ENCODE measurements around the gene ATXN2. TPM values are rescaled to one million over a fixed set of nuclear protein-coding genes. Genes with fewer than 3 reads are reported as not detected.
"Not testable (repeated sequence)": the region's sequence is repeated elsewhere in the genome, so short reads cannot be mapped to it uniquely, and the experiment has no call there.

ATXN2 gene
- polyA plus RNA-seq, 1 donor from 2014 or later, result 25.1 TPM

DNA sequence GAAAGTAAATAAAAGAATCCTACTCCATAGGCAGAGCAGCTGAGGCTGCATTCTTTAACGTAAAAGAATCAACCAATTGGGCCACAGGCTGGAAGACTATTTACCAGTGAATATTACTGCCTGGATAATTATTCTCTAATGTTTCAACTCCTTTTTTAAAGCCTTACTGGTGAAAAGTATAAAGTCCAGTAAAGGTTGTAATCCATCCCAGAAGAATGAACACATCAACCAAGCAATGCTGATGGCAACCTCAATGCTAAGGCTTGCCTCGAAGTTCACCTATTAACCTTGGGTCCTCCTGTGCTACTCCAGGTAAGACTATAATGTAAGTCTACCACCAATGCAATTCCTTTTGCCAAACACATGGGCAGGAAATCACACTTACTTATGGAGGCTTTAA, 77.3 kb downstream of the ATXN2 start:
- peaks cover 0 to 2% (median 0%) of the 10 kb centered on the region in 3 donors for H3K9me3 Mint-ChIP-seq

DNA sequence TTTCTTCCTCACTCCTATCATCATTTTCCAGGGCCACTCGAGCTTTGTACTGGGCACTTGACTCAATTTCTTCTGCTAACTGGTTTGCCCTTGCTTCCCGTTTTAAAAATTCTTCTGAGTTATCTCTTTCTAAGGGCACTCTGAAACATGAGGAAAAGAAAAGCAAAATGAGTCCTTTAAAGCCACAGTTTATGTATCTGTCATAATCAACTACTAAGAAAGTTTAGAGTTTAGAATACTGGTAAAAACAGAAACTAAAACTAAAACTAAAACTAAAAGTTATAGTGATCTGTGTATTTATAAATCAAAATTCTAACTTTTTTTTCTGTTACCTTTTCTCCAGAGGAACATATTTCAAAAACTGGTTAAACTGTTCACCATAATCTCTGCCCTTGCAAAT, 79.2 kb downstream of the ATXN2 start:
- Mint-ChIP-seq H3K4me3 (no peak overlapping the region), H3K27ac (no peak overlapping the region), H3K36me3 (no peaks in the 10 kb centered on the region), H3K9me3 (peaks cover 0 to under 1% (median 0%) of the 10 kb centered on the region in 3 donors), H3K4me1 (no peaks in the 10 kb centered on the region), H3K27me3 (no peaks in the 10 kb centered on the region)

More for the DNA sequence above, 77.3 kb downstream of the ATXN2 start:
- Mint-ChIP-seq H3K4me3 (no peak overlapping the region), H3K27ac (no peak overlapping the region), H3K27me3 (no peaks in the 10 kb centered on the region), H3K4me1 (no peaks in the 10 kb centered on the region), H3K36me3 (no peaks in the 10 kb centered on the region)

DNA sequence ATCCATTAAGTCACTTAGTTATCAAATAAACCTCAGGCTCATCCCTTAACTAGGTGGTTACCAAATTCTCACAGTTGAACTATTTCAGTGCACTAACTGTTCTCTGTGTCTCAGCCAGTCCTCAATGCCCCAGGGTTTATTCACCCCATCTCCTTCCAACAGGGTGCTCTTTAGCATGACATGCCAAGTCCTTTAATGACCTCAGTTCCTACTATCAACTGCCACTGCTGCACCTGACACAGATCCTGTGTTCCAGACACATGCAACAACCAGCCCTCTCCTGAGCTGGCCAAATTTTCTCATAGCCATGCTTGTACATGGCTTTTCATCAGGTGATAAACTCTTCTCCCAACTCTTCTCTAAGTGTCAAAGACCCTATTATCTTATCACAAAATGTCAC, 80.0 kb downstream of the ATXN2 start:
- no peaks in the 10 kb centered on the region for H3K36me3 Mint-ChIP-seq
- H3K9me3 Mint-ChIP-seq, result no peaks in the 10 kb centered on the region
- no peaks in the 10 kb centered on the region for H3K4me1 Mint-ChIP-seq
- no peak overlapping the region for H3K4me3 Mint-ChIP-seq
- no peak overlapping the region for H3K27ac Mint-ChIP-seq
- H3K27me3 Mint-ChIP-seq, result no peaks in the 10 kb centered on the region

DNA sequence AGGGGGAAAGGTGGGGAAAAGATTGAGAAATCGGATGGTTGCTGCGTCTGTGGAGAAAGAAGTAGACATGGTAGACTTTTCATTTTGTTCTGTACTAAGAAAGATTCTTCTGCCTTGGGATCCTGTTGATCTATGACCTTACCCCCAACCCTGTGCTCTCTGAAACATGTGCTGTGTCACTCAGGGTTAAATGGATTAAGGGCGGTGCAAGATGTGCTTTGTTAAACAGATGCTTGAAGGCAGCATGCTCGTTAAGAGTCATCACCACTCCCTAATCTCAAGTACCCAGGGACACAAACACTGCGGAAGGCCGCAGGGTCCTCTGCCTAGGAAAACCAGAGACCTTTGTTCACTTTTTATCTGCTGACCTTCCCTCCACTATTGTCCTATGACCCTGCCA, 91.4 kb downstream of the ATXN2 start:
- not testable (repeated sequence) for H3K9me3 Mint-ChIP-seq, H3K36me3 Mint-ChIP-seq, H3K27me3 Mint-ChIP-seq

GRCh38 chr12:111507258-111507657, 91.9 kb downstream of the ATXN2 start:
- H3K27me3 Mint-ChIP-seq, H3K36me3 Mint-ChIP-seq, H3K4me3 Mint-ChIP-seq, H3K4me1 Mint-ChIP-seq, H3K9me3 Mint-ChIP-seq, H3K27ac Mint-ChIP-seq: not testable (repeated sequence)

More for the DNA sequence above, 91.4 kb downstream of the ATXN2 start:
- not testable (repeated sequence) for H3K27ac Mint-ChIP-seq, H3K4me3 Mint-ChIP-seq, H3K4me1 Mint-ChIP-seq

GRCh38 chr12:111506260-111506659, 92.9 kb downstream of the ATXN2 start:
- no peaks in the 10 kb centered on the region for H3K27me3 Mint-ChIP-seq
- H3K27ac Mint-ChIP-seq, result no peak overlapping the region
- no peaks in the 10 kb centered on the region for H3K4me1 Mint-ChIP-seq
- H3K36me3 Mint-ChIP-seq, result no peaks in the 10 kb centered on the region
- H3K9me3 Mint-ChIP-seq, result no peaks in the 10 kb centered on the region
- H3K4me3 Mint-ChIP-seq, result no peak overlapping the region

DNA sequence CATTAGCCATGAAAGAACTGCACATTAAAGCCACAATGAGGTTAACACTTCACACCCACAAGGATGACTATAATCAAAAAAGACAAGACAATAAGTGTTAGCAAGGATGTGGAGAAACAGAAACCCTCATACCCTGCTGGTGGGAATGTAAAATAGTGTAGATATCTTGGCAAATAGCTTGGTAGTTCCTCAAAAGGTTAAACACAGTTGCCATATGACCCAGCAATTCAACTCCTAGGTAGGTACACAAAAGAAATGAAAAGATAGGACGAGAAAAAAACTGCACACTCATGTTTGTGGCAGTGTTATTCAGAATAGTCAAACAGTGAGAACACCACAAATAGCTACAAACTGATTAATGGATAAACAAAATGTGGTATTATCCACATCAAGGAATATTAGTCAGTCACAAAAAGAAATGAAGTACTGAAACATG, 93.5 kb downstream of the ATXN2 start:
- H3K4me3 Mint-ChIP-seq, result no peak overlapping the region
- no peaks in the 10 kb centered on the region for H3K36me3 Mint-ChIP-seq
- no peak overlapping the region for H3K27ac Mint-ChIP-seq
- H3K4me1 Mint-ChIP-seq, result no peaks in the 10 kb centered on the region
- no peaks in the 10 kb centered on the region for H3K9me3 Mint-ChIP-seq
- no peaks in the 10 kb centered on the region for H3K27me3 Mint-ChIP-seq

GRCh38 chr12:111503116-111503515, 96.0 kb downstream of the ATXN2 start:
- Mint-ChIP-seq H3K9me3 (no peaks in the 10 kb centered on the region), H3K27me3 (no peaks in the 10 kb centered on the region), H3K36me3 (peaks cover 7% of the 10 kb centered on the region), H3K4me1 (peaks cover 0 to 4% (median 0%) of the 10 kb centered on the region in 3 donors), H3K4me3 (no peak overlapping the region), H3K27ac (no peak overlapping the region)

GRCh38 chr12:111494676-111495075, 104.4 kb downstream of the ATXN2 start:
- H3K27ac Mint-ChIP-seq, result no peak overlapping the region
- no peak overlapping the region for H3K4me3 Mint-ChIP-seq
- no peaks in the 10 kb centered on the region for H3K9me3 Mint-ChIP-seq
- H3K36me3 Mint-ChIP-seq, result peaks cover 12% of the 10 kb centered on the region
- no peaks in the 10 kb centered on the region for H3K27me3 Mint-ChIP-seq
- H3K4me1 Mint-ChIP-seq, result peaks cover 2 to 4% (median 3%) of the 10 kb centered on the region in 3 donors

- not testable (repeated sequence) for H3K27ac Mint-ChIP-seq, H3K27me3 Mint-ChIP-seq, H3K4me3 Mint-ChIP-seq, H3K4me1 Mint-ChIP-seq, H3K9me3 Mint-ChIP-seq
- H3K36me3 Mint-ChIP-seq, result peaks cover 10% of the 10 kb centered on the region
These were observed 106.1 kb downstream of the ATXN2 start for GRCh38 chr12:111492979-111493378.

- H3K4me1 Mint-ChIP-seq, result no peaks in the 10 kb centered on the region
- no peaks in the 10 kb centered on the region for H3K27me3 Mint-ChIP-seq
- H3K27ac Mint-ChIP-seq, result no peak overlapping the region
- peaks cover 8% of the 10 kb centered on the region for H3K36me3 Mint-ChIP-seq
- no peak overlapping the region for H3K4me3 Mint-ChIP-seq
- no peaks in the 10 kb centered on the region for H3K9me3 Mint-ChIP-seq
These were observed 110.3 kb downstream of the ATXN2 start for GRCh38 chr12:111488798-111489197.

DNA sequence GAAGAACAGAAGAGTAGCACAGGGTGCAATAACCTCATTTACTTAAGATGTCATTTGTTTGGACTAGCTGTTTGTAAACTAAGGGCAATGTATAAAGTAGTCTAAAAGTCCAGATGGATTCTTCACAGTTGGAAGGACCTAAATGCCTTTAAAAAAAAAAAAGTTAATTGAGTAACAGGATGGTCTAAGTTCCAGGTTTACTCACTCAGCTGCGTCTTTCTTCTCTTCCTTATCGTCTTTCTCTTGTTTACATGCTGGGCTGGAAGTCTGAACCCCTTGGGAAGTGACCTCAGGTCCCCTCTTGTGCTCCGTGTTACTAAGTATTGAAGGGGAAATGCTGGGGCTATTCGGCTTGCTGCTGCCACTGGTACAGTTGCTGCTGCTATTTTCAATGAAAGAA, 110.8 kb downstream of the ATXN2 start:
- H3K9me3 Mint-ChIP-seq, result no peaks in the 10 kb centered on the region

DNA sequence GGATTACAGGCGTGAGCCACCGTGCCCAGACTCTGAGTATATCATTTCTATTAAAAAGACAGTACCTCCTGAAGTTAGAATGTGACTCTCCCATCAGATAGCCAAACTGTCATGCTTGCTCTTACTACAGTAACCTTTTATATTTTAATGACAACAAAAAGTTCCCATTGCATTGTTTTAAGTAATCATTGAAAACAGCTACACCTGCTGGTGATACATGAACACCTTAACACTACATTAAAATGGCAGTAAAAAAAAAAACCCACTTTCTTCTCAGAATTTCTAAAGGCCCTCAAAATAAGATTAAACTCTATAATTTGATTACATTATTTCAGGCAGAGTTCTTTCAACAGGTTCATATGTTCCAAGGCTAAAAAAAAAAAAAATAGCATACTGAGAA, 116.7 kb downstream of the ATXN2 start:
- Mint-ChIP-seq H3K27ac (no peak overlapping the region), H3K36me3 (peaks cover 6% of the 10 kb centered on the region), H3K27me3 (no peaks in the 10 kb centered on the region), H3K9me3 (no peaks in the 10 kb centered on the region), H3K4me1 (peaks cover 0 to 4% (median 0%) of the 10 kb centered on the region in 3 donors), H3K4me3 (no peak overlapping the region)

More for the DNA sequence above, 110.8 kb downstream of the ATXN2 start:
- Mint-ChIP-seq H3K4me3 (no peak overlapping the region), H3K36me3 (peaks cover 8% of the 10 kb centered on the region), H3K27me3 (no peaks in the 10 kb centered on the region), H3K4me1 (no peaks in the 10 kb centered on the region), H3K27ac (no peak overlapping the region)

- Mint-ChIP-seq H3K4me1 (peaks cover 0 to 3% (median 0%) of the 10 kb centered on the region in 3 donors), H3K4me3 (no peak overlapping the region), H3K27ac (no peak overlapping the region), H3K36me3 (peaks cover 7% of the 10 kb centered on the region), H3K9me3 (no peaks in the 10 kb centered on the region), H3K27me3 (no peaks in the 10 kb centered on the region)
These were observed 127.9 kb downstream of the ATXN2 start for GRCh38 chr12:111471236-111471635.

GRCh38 chr12:111469401-111469800, 129.7 kb downstream of the ATXN2 start:
- Mint-ChIP-seq H3K27ac (no peak overlapping the region), H3K27me3 (no peaks in the 10 kb centered on the region), H3K36me3 (peaks cover 5% of the 10 kb centered on the region), H3K4me3 (no peak overlapping the region), H3K4me1 (peaks cover 0 to 3% (median 0%) of the 10 kb centered on the region in 3 donors), H3K9me3 (no peaks in the 10 kb centered on the region)

DNA sequence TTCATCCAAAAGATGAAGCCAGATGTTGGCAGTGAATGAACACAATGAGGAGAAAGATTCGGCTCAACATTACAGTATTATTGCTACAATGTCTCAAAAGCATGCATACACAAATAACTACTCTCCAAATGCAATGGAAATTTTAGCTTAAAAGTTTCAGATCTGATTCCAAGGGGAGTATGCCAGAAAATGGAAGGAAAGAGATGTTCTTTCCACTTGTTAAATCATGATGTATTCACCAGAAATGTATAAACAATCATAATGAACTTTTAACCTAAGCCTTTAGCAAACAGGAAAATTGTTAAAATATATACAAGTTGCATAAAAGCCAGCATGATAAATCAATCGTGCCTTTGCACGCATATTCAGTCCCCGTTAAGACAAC, 131.3 kb downstream of the ATXN2 start:
- H3K9me3 Mint-ChIP-seq, result no peaks in the 10 kb centered on the region
- peaks cover 0 to 3% (median 0%) of the 10 kb centered on the region in 3 donors for H3K4me1 Mint-ChIP-seq
- peaks cover 1% of the 10 kb centered on the region for H3K36me3 Mint-ChIP-seq
- no peaks in the 10 kb centered on the region for H3K27me3 Mint-ChIP-seq
- H3K4me3 Mint-ChIP-seq, result no peak overlapping the region
- no peak overlapping the region for H3K27ac Mint-ChIP-seq

All from IgD-negative memory B cell (primary cell).